Kasumi-1 (cell line): ENCODE measurements around the gene NTNG1.

ENCODE experiments used
- DNase-seq, 2 experiments: peaks; one replicate each; lab custom pipeline; 2025; lab: John Stamatoyannopoulos, UW

The NTNG1 gene

DNA sequence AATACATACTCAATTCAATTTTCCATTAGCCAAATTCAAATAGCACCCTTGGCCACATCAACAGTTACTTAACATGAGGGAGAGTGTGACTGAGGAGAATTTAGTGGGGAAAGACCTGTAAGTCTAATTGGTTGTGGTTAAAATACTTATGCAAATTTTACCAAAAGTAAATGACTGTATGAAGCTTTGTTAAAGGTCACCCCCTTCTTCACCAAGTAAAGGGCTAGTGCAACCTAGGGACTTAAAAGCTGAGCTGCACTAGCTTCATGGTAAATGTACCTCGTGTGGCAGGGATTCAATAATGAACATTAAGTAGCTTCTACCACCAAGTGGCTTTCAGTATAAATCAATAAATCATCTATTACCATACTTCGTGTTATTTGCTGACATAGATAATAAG is 372.0 kb downstream of the NTNG1 start:
- no peak for DNase-seq

DNA sequence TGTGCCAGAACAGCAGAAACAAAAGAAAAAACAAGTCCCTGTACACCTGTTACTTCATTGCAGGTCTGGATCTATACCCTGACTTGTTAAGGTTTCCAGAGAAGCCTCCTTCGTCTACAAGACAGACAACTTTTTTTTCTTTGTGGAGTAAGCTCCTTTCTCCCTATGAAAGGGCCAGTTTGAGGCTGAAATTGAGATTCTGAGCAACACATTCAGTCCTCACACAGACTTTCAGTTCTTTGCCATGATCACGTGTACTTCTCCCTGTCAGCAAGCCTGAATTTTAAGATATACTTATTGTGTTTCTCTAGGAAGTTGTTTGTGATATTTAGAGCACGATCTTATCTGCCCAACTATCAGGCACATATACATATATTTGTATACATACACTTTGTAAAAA is 374.0 kb downstream of the NTNG1 start:
- no peak for DNase-seq

DNA sequence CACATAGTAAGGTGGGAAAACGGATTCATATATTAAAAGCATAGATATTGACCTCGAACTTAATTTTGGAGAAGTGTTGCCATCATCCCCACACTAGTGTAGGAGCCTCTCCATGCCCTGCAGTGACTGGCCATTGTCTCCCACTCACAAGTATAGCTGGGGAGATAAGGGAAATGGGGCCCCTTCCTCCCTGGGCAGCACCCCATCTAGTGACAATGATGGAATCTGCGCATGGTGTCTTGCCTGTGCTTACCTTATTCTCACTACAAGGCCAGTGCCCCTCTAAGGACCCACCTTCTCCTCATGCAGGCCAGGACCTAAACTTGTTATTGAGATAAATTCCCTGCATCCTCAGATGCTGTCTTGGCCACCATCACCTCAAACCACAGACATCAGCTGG is 374.9 kb downstream of the NTNG1 start:
- no peak for DNase-seq

DNA sequence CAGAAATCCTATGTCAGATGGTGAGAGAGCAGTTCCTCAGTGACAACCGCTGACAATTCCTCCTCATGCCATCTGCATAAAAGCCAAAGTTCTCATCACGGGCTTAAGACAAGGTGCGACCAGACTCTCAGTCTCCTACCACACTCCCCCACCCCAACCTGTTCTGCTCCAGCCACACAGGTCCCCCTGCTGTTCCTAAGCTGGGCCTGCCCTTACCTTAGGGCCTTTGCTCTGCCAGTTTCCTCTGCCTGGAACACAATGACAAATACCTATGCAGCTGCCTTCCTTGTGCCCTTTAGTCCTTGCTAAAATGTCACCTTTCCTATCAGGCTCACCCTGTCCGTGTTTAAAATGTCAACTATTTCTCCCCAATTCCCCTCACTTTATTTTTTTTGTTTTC is 382.2 kb downstream of the NTNG1 start:
- DNase-seq, result no peak

DNA sequence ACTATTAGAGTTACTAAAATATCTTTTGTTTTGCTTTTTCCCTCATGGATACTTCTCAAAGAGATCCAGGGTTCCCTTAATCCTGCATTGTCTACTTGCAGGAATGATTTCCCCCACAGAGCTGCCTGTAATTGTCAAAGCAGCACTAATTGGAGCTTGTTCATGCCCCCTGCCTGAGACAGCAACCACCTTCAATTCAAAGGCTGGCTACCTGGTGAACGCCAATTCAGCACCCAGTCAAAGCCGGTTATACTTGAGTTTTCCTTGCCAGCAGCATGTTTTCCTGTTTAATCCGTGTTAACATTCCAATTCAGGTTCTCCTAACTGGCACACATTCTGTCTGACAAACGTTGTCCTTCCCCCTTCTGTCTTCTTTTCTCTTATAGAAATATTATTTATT is 382.9 kb downstream of the NTNG1 start:
- DNase-seq, result no peak

DNA sequence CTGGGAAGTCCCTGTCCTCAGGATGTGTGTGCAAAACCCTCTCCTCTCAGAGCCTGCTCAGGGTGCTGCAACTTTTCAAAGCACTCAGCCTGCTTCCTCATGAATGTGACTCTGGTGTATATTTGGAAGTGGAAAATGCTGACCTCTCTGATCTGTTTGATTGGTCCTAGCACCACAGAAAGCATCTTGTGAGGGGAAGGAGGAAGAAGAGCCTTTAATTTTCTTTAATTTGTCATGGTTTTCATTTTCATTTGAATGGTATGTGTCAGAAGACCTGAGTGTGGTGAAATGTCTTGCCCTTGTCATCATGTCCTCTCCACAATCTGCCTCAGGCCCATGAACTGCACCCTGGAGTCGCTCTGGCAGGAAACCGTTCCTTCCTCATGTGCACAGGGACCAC is 383.5 kb downstream of the NTNG1 start:
- no peak for DNase-seq

DNA sequence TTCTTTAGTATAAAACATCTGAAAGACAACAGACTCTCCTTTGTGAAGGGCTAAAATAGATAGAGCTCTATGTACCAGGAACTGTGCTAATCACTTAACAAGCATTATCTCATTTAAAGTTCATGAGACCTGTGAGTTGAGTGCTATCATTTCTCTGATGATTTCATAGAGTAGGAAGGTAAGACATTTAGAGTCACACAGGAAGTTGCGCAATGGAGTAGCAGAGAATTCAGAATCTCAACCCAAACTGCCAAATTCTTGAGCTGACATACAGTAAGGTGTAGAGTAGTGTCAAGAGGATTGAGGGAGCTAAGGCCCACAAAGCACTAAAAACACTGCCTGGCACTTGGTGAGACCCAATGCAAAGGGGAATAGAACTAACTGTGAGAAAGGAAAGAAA is 384.3 kb downstream of the NTNG1 start:
- no peak for DNase-seq

DNA sequence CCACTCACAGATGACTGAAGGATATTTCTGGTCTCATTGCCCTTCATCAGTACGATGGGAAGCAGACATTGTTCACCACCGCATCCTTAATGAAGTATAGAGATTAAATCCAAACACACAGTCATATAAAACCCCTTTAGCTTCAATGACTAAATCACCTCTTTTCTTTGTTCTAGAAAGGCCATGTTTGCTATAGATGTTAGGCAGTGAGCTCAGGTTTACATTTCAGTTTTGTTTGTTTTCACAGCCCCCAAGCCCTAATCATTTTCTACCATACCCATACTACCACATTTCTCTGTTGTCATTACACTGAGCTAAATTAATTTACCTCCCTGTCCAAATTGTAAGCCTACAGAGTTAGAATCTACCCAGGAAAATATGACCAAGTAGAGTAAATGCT is 385.1 kb downstream of the NTNG1 start:
- DNase-seq, result no peak

DNA sequence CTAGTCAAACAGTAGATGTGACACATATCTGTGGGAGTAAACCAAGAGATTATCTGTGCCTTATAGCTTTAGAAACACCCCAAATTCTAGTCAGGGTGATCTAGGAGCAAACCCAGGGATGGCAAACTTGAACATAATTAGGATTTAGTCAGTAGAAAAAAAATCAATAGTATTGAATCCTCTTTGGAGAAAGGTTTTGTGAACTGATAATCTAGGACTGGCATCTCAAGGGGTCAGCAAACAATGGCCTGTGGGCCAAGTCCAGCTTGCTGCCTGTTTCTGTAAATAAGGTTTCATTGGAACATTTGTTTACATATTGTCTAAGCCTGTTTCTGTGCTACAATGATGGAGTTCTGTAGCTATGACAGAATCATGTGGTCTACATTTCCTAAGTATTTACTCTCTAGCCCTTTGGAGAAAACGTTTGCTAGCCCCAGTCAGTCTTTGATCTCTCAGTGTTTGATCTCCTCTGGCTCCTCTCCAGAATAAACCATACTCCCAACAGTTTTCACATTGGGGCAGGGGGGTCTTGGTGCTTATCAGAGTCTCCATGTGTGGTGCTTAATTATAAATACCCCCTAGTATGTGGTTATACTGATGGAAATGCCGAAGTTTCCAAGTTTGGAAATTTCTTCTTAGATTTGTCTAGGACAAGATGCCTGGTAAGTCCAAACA is 385.8 kb downstream of the NTNG1 start:
- no peak for DNase-seq

DNA sequence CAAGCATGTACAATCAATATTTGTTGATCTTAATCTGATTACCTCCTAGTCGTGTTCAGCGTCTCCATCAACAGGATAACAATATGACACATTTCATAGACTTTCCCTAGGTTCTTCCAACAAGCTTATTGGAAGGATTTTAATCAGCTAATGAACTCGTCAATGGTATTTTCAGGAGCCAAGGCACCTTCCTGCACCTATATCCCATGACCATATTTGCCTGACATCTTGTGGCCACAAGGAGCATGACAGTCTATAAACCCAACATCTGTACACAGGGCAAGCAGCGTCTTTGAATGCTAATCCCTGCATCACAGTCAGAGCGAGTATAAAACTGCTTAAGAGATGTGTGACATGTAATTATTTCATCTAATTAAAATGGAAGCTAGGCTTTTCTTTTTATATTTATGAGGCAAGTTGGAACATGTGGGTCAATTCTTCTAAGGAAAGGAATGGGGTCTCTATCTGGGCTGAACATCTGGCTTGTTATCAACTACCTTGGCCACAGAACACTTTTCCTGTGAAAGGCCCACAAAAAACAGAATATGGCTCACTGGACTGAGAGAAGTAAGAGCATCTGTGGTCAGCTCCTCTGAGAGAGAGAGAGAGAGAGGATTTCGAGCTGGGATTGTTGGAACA is 388.8 kb downstream of the NTNG1 start:
- peak; percentile 76 to 81 for DNase-seq

DNA sequence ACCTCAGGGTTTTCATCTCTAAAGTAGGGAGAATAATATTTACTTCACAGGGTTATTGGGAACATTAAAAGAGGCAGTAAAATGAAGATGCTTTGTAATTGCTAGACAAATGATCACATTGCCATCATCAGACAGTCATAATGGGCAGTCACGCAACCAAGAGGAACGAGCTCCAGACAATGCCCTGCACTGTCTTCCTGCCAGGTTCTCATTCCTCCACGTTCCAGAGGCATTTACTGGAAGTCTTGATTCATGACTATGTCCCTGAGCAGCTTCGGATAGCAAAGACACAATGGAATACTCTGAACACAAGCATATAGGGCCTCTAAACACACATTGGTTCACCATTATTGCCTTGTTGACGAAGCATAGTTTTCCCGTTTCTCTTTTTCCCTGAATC is 389.7 kb downstream of the NTNG1 start:
- no peak for DNase-seq

DNA sequence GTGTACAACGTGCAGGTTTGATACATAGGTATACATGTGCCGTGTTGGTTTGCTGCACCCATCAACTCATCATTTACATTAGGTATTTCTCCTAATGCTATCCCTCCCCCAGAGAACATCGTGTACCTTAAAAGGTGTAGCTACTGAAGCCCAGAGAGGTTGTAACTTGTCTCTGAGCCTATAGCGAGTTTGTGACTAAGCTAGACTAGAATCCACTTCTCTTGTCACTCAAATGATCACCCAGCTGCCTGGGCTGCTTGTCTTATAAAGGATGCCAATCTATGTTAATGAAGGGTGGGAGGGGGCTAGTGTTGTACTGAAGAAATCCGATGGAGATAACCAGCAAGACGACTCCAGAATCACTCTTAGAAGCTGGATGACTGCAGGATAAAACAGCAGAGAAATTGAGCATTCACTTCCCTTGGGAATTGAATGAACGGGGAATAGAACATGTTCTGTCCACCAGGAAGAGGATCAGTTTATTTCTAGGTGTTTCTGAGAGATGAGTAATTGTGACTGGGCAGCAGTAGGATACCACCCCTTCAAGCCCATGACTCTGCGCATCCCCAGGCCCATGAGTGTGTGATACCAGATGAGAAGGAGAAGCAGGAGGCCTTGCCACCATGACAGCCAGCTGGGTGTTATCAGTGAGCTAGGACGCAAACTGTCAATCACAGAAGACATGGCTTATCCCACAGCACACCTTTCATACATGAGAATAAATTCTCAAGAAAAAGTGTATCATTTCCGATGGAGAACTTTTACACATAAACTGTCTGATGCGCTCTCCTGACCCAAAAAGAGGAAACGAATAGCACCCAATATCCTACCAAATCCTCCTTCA is 390.4 kb downstream of the NTNG1 start:
- no peak for DNase-seq

DNA sequence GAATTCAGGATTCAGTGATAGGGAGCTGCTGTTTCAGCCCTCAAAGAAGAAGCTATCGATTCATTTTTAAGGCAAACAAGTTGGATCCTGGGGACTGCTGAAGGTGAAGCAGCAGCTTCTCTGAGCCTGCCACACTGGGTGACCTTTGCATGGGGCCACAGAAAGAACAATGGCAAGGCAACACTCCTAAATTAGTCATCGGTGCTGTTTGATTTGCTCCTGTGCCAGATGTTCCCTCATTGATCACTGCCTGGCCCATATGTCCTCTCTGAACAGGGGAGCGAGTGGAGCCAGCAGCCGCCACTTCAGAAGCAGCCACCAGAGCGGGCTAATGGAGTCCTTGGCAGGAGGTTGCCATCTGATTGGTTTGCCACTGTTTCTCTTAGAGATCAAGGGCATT is 391.5 kb downstream of the NTNG1 start:
- DNase-seq, result no peak
